Mammary epithelial cell (primary cell): ENCODE measurements around the gene GJA1.
"Not testable (repeated sequence)": the region's sequence is repeated elsewhere in the genome, so short reads cannot be mapped to it uniquely, and the experiment has no call there.

ENCODE experiments used
- CTCF ChIP-seq, 2 donors: IDR thresholded peaks in 1 of 2; conservative IDR thresholded peaks in 1 of 2; 2 replicates each; pipeline ENCODE4 v1.5.1; 2011 to 2012; ENCODE audit warnings: inconsistent platforms in 2 of 2, low read length in 2 of 2, mild to moderate bottlenecking in 2 of 2, control low read depth in 1 of 2, low read depth in 1 of 2; ENCODE audit not compliant: insufficient read depth in 1 of 2; ENCODE audit errors: extremely low read depth in 1 of 2
- EZH2 ChIP-seq: IDR thresholded peaks from 2 replicates; pipeline ENCODE4 v1.6.1; 2012; ENCODE audit warnings: low read length, inconsistent platforms, borderline replicate concordance

GRCh38 chr6:121431776-121432175 is 3.7 kb upstream of the GJA1 start:
- TF ChIP-seq CTCF (conservative IDR thresholded peaks at IDR 0.05 in 1 of 2, IDR thresholded peaks at IDR 0.05 in 1 of 2; ENCODE audit: extremely low read depth in 1 of 2, insufficient read depth in 1 of 2, low read depth in 1 of 2, low read length in 2 of 2); EZH2: not testable (repeated sequence)
